HepG2 (cell line): ENCODE data around the gene ARHGAP4. TPM values are rescaled to one million over a fixed set of nuclear protein-coding genes. Genes with fewer than 3 reads are reported as not detected.
A peak's percentile ranks its signal among the peaks of the same experiment; 100 is the strongest.

Source experiments
- CENPT ChIP-seq: sonication (generic); formaldehyde crosslinking; IDR thresholded peaks from 2 replicates; pipeline ENCODE4 v1.8.0; 2022; ENCODE audit warnings: low read depth, mild to moderate bottlenecking, moderate library complexity, missing genetic modification reagents
- ESRRA ChIP-seq: sonication (generic); formaldehyde crosslinking; IDR thresholded peaks from 2 replicates; pipeline ENCODE4 v1.5.1; 2020; ENCODE audit warnings: mild to moderate bottlenecking, low read depth, missing genetic modification reagents
- JUND ChIP-seq: sonication (generic); formaldehyde crosslinking; IDR thresholded peaks from 2 replicates; pipeline ENCODE4 v1.8.0; 2022; ENCODE audit warnings: mild to moderate bottlenecking, missing genetic modification reagents
- MIXL1 ChIP-seq: IDR thresholded peaks from 2 replicates; pipeline ENCODE4 v1.6.1; 2016
- NR2C2 ChIP-seq: sonication (generic); formaldehyde crosslinking; IDR thresholded peaks from 2 replicates; pipeline ENCODE4 v1.4.0; 2020; ENCODE audit warnings: missing genetic modification reagents, mild to moderate bottlenecking, moderate library complexity, borderline replicate concordance
- NR3C1 ChIP-seq: sonication (generic); formaldehyde crosslinking; IDR thresholded peaks from 2 replicates; pipeline ENCODE4 v1.4.0; 2020; ENCODE audit warnings: missing genetic modification reagents
- POLR2AphosphoS2 ChIP-seq: IDR thresholded peaks from 2 replicates; pipeline ENCODE4 v1.6.1; 2011; ENCODE audit warnings: low read depth, low read length, improper control_type of control experiment
- PRDM15 ChIP-seq: sonication (generic); formaldehyde crosslinking; IDR thresholded peaks from 2 replicates; pipeline ENCODE4 v1.4.0; 2020; ENCODE audit warnings: missing genetic modification reagents
- RERE ChIP-seq: IDR thresholded peaks from 2 replicates; pipeline ENCODE4 v1.6.1; 2016; ENCODE audit warnings: low read depth, missing genetic modification reagents, missing compliant biosample characterization
- SMAD1 ChIP-seq: sonication (generic); formaldehyde crosslinking; IDR thresholded peaks from 2 replicates; pipeline ENCODE4 v1.4.0; 2020; ENCODE audit warnings: missing genetic modification reagents, low read depth, mild to moderate bottlenecking, borderline replicate concordance
- ZBTB44 ChIP-seq: sonication (generic); formaldehyde crosslinking; IDR thresholded peaks from 2 replicates; pipeline ENCODE4 v1.4.0; 2020; ENCODE audit warnings: missing genetic modification reagents
- ZFX ChIP-seq: sonication (generic); formaldehyde crosslinking; IDR thresholded peaks from 2 replicates; pipeline ENCODE4 v1.4.0; 2020; ENCODE audit warnings: mild to moderate bottlenecking, low read depth, missing genetic modification reagents, moderate library complexity
- ZMYM4 ChIP-seq: sonication (generic); formaldehyde crosslinking; IDR thresholded peaks from 2 replicates; pipeline ENCODE4 v1.8.1; 2023; ENCODE audit warnings: mild to moderate bottlenecking, missing genetic modification reagents
- ZNF775 ChIP-seq: sonication (generic); formaldehyde crosslinking; IDR thresholded peaks from 2 replicates; pipeline ENCODE4 v1.4.0; 2020; ENCODE audit warnings: missing genetic modification reagents, mild to moderate bottlenecking, moderate library complexity, borderline replicate concordance
- polyA plus RNA-seq, 8 experiments: library from polyadenylated mRNA; depleted of rRNA in 3 of 8; stranded (reverse) in 7 of 8; unstranded in 1 of 8; fragments of >200 nt; fragmentation: Illumina TruSeq in 4 of 8; extraction: Trizol in 4 of 8; gene quantifications; 2 replicates each; pipeline versions ENCODE4 v1.2.1 to v1.2.3, GENCODE V29; 2011 to 2016; ENCODE audit warnings: low read depth in 4 of 8, missing spikeins in 1 of 8, mixed read lengths in 1 of 8; ENCODE audit not compliant: insufficient read depth in 1 of 8
- total RNA-seq, 5 experiments: library from RNA; depleted of rRNA; stranded (reverse); fragments of >200 nt; fragmentation: Illumina TruSeq; extraction: Trizol; gene quantifications; 2 replicates each; pipeline ENCODE4 v1.2.3, GENCODE V29; 2016; ENCODE audit warnings: low read depth in 1 of 5
- TF ChIP-seq, protein P1 (sequence below): sonication (generic); formaldehyde crosslinking; IDR thresholded peaks from 2 replicates; pipeline ENCODE4 v1.5.0; 2020; ENCODE audit warnings: mild to moderate bottlenecking, missing genetic modification reagents, borderline replicate concordance

The ARHGAP4 gene
- total and polyA plus RNA-seq, 2 of the 13 experiments (the other 11 are each of a cell fraction or from before 2014, with no cell fraction given) = 0.57 to 0.64 TPM

DNA sequence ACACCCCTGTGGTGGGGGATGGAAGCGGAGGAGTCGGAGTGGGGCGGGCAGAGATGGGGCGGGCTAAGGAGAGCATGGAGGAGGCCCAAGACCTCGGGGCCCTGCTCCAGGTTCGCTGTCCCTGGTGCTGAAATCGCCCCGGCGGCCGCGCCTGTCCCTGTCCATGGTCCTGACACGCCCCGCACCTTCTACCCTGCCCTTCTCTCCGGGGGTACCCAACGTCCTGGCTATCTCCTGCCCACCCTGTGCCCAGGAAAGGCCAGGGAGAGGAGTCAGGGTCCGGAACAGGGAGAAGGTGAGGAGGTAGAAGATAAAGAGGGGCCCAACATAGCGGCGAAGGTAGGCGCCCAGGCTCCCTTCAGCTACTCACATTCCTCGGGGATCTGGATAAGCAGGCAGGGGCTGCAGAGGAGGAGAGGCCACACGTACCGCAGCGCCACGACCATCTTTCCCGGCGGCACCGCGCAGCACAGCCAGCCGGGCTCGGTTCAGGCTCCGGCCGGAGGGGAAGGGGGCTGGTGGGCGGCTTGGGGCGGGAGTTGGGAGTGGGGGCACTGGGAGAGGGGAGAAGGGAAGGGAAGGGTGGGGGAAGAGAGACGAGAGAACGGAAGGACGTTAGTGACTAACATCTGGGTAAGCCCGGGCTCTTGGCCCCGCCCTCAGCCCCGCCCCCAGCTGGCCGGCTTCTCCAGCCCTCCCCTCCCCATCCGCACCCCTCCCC lies 50.5 kb downstream of the ARHGAP4 start (continued):
- TF ChIP-seq PRDM15 (CRISPR knock-in tag) (peak; percentile 89), ZBTB44 (CRISPR knock-in tag) (peak; percentile 100), RERE (peak; percentile 91), SMAD1 (CRISPR knock-in tag) (peak; percentile 97), ZNF775 (CRISPR knock-in tag) (peak; percentile 97), ZMYM4 (CRISPR knock-in tag) (peak; percentile 94), POLR2AphosphoS2 (no peak), JUND (peak; percentile 88), CENPT (CRISPR knock-in tag) (peak; percentile 99), NR2C2 (CRISPR knock-in tag) (peak; percentile 61), ESRRA (CRISPR knock-in tag) (peak; percentile 93), ZFX (CRISPR knock-in tag) (peak; percentile 60; the same call in 1 of the 2 replicates), MIXL1 (CRISPR knock-in tag) (peak; percentile 99), NR3C1 (CRISPR knock-in tag) (peak; percentile 93)
- TF ChIP-seq, protein P1, sequence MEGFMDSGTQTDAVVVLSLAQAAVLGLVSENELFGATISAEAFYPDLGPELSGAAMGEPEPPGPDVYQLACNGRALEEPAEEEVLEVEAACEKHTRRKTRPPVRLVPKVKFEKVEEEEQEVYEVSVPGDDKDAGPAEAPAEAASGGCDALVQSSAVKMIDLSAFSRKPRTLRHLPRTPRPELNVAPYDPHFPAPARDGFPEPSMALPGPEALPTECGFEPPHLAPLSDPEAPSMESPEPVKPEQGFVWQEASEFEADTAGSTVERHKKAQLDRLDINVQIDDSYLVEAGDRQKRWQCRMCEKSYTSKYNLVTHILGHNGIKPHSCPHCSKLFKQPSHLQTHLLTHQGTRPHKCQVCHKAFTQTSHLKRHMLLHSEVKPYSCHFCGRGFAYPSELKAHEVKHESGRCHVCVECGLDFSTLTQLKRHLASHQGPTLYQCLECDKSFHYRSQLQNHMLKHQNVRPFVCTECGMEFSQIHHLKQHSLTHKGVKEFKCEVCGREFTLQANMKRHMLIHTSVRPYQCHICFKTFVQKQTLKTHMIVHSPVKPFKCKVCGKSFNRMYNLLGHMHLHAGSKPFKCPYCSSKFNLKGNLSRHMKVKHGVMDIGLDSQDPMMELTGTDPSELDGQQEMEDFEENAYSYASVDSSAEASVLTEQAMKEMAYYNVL (CRISPR knock-in tag) = peak; percentile 97
